ENCODE measurements around the gene ABCC11. TPM values are rescaled to one million over a fixed set of nuclear protein-coding genes. Genes with fewer than 3 reads are reported as not detected.

Gene ABCC11
- total and polyA plus RNA-seq, 2 of the 13 experiments (the other 11 are each of a cell fraction or from before 2014, with no cell fraction given) = 1.0 to 1.4 TPM

DNA sequence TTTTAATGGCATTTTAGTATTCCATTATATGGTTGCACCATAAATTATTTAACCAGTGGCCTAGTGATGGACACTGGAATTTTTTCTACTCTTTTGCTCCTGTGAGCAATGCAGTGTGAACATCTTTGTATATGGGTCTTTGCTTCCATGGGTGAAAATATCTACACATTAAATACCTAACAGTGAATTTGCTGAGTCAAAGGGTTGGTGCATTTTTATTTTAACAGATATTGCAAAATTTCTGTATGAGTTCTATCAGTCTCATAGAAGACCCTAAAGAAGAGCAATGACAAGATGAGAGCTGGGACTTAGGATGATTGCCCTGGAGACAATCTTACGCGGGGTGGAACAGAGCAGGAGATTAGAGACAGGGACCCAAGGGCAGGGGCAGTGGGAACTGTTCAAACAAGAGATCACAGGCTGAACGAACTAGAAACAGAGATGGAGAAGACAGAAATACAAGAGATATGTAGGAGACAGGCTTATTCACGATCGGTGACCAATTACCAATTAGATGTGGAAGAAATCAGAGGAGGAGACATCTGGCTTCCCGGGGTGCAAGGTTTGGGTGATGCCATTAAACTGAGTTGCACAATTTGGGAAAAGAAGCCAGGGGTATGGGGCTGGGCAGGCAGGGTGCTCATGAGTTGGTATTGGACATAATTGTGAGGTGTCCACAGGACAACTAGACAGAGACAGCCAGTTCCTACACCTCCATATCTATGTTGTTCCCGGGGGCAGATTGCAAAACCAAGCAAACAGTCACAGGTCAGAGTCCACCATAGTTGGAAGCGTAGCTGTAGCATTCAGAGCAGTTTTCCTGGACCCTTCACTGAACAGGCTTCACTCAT, 43.1 kb downstream of the ABCC11 start (continued):
- TF ChIP-seq HOXA3 (CRISPR knock-in tag; IDR thresholded peaks at IDR 0.05) (peak; percentile 96), CHCHD3 (CRISPR knock-in tag; IDR thresholded peaks at IDR 0.05) (no peak), ZSCAN31 (CRISPR knock-in tag; IDR thresholded peaks at IDR 0.05; ENCODE audit: low read depth) (peak; percentile 66; the same call in 1 of the 2 replicates), U2AF2 (IDR thresholded peaks at IDR 0.05; ENCODE audit: low read depth, low read length) (no peak), CCAR2 (optimal IDR thresholded peaks at IDR 0.05; ENCODE audit: low read depth, low read length) (no peak), RFX5 (IDR thresholded peaks at IDR 0.05; ENCODE audit: low read depth, low read length) (0 out of 2 replicates have a peak, but pooled peaks have one; percentile 30), SMC3 (IDR thresholded peaks at IDR 0.05; ENCODE audit: low read length) (peak; percentile 73), ZFP41 (CRISPR knock-in tag; IDR thresholded peaks at IDR 0.05; ENCODE audit: borderline replicate concordance) (no peak), ZBTB42 (CRISPR knock-in tag; IDR thresholded peaks at IDR 0.05) (no peak), CBX2 (IDR thresholded peaks at IDR 0.05; ENCODE audit: low read depth, low read length) (no peak), CBX2 (CRISPR knock-in tag; IDR thresholded peaks at IDR 0.05; ENCODE audit: low read depth) (no peak)
- TF ChIP-seq, protein P1, sequence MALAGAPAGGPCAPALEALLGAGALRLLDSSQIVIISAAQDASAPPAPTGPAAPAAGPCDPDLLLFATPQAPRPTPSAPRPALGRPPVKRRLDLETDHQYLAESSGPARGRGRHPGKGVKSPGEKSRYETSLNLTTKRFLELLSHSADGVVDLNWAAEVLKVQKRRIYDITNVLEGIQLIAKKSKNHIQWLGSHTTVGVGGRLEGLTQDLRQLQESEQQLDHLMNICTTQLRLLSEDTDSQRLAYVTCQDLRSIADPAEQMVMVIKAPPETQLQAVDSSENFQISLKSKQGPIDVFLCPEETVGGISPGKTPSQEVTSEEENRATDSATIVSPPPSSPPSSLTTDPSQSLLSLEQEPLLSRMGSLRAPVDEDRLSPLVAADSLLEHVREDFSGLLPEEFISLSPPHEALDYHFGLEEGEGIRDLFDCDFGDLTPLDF (CRISPR knock-in tag; IDR thresholded peaks at IDR 0.05) = no peak
- TF ChIP-seq, protein P2, sequence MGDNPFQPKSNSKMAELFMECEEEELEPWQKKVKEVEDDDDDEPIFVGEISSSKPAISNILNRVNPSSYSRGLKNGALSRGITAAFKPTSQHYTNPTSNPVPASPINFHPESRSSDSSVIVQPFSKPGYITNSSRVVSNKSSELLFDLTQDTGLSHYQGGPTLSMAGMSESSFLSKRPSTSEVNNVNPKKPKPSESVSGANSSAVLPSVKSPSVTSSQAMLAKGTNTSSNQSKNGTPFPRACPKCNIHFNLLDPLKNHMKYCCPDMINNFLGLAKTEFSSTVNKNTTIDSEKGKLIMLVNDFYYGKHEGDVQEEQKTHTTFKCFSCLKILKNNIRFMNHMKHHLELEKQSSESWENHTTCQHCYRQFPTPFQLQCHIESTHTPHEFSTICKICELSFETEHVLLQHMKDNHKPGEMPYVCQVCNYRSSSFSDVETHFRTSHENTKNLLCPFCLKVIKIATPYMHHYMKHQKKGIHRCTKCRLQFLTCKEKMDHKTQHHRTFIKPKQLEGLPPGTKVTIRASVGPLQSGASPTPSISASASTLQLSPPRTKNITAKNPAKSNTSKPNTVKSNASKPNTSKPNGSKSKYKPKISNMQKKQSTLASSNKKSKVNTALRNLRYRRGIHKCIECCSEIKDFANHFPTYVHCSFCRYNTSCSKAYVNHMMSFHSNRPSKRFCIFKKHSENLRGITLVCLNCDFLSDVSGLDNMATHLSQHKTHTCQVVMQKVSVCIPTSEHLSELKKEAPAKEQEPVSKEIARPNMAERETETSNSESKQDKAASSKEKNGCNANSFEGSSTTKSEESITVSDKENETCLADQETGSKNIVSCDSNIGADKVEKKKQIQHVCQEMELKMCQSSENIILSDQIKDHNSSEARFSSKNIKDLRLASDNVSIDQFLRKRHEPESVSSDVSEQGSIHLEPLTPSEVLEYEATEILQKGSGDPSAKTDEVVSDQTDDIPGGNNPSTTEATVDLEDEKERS (CRISPR knock-in tag; IDR thresholded peaks at IDR 0.05) = peak; percentile 92
- TF ChIP-seq, protein P3, sequence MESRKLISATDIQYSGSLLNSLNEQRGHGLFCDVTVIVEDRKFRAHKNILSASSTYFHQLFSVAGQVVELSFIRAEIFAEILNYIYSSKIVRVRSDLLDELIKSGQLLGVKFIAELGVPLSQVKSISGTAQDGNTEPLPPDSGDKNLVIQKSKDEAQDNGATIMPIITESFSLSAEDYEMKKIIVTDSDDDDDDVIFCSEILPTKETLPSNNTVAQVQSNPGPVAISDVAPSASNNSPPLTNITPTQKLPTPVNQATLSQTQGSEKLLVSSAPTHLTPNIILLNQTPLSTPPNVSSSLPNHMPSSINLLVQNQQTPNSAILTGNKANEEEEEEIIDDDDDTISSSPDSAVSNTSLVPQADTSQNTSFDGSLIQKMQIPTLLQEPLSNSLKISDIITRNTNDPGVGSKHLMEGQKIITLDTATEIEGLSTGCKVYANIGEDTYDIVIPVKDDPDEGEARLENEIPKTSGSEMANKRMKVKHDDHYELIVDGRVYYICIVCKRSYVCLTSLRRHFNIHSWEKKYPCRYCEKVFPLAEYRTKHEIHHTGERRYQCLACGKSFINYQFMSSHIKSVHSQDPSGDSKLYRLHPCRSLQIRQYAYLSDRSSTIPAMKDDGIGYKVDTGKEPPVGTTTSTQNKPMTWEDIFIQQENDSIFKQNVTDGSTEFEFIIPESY (CRISPR knock-in tag; IDR thresholded peaks at IDR 0.05) = peak; percentile 83
- TF ChIP-seq, protein P4, sequence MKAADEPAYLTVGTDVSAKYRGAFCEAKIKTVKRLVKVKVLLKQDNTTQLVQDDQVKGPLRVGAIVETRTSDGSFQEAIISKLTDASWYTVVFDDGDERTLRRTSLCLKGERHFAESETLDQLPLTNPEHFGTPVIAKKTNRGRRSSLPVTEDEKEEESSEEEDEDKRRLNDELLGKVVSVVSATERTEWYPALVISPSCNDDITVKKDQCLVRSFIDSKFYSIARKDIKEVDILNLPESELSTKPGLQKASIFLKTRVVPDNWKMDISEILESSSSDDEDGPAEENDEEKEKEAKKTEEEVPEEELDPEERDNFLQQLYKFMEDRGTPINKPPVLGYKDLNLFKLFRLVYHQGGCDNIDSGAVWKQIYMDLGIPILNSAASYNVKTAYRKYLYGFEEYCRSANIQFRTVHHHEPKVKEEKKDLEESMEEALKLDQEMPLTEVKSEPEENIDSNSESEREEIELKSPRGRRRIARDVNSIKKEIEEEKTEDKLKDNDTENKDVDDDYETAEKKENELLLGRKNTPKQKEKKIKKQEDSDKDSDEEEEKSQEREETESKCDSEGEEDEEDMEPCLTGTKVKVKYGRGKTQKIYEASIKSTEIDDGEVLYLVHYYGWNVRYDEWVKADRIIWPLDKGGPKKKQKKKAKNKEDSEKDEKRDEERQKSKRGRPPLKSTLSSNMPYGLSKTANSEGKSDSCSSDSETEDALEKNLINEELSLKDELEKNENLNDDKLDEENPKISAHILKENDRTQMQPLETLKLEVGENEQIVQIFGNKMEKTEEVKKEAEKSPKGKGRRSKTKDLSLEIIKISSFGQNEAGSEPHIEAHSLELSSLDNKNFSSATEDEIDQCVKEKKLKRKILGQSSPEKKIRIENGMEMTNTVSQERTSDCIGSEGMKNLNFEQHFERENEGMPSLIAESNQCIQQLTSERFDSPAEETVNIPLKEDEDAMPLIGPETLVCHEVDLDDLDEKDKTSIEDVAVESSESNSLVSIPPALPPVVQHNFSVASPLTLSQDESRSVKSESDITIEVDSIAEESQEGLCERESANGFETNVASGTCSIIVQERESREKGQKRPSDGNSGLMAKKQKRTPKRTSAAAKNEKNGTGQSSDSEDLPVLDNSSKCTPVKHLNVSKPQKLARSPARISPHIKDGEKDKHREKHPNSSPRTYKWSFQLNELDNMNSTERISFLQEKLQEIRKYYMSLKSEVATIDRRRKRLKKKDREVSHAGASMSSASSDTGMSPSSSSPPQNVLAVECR (CRISPR knock-in tag; IDR thresholded peaks at IDR 0.05; ENCODE audit: borderline replicate concordance) = peak; percentile 87; the same call in 1 of the 2 replicates
- TF ChIP-seq, protein P5, sequence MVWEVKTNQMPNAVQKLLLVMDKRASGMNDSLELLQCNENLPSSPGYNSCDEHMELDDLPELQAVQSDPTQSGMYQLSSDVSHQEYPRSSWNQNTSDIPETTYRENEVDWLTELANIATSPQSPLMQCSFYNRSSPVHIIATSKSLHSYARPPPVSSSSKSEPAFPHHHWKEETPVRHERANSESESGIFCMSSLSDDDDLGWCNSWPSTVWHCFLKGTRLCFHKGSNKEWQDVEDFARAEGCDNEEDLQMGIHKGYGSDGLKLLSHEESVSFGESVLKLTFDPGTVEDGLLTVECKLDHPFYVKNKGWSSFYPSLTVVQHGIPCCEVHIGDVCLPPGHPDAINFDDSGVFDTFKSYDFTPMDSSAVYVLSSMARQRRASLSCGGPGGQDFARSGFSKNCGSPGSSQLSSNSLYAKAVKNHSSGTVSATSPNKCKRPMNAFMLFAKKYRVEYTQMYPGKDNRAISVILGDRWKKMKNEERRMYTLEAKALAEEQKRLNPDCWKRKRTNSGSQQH (CRISPR knock-in tag; IDR thresholded peaks at IDR 0.05; ENCODE audit: low read depth) = peak; percentile 86

Measured in HepG2 (cell line).